Loucy (cell line): Measurements from ENCODE around the gene SLCO2B1.

Experiments used
- H2AFZ ChIP-seq: fragments of 200-600 bp; sonication (generic); 2 replicates; pipeline ENCODE4 v1.6.0; 2016; ENCODE audit warnings: antibody characterized with exemption, mild to moderate bottlenecking, low read length, moderate library complexity
- H3F3A ChIP-seq: fragments of 200-600 bp; 2 replicates; pipeline ENCODE4 v1.6.0; 2016; ENCODE audit warnings: antibody characterized with exemption, low read depth, mild to moderate bottlenecking
- H3K27me3 ChIP-seq: fragments of 200-600 bp; sonication (generic); 2 replicates; pipeline ENCODE4 v1.6.1; 2014; ENCODE audit warnings: low read length, mild to moderate bottlenecking; ENCODE audit not compliant: insufficient read depth, poor library complexity, severe bottlenecking
- H3K36me3 ChIP-seq: fragments of 200-600 bp; sonication (generic); 2 replicates; pipeline ENCODE4 v1.6.1; 2016; ENCODE audit warnings: low read length; ENCODE audit not compliant: insufficient read depth
- H3K4me1 ChIP-seq: fragments of 200-600 bp; sonication (generic); 2 replicates; pipeline ENCODE4 v1.5.1; 2014; ENCODE audit warnings: low read length, mild to moderate bottlenecking; ENCODE audit not compliant: insufficient read depth, poor library complexity, severe bottlenecking
- H3K4me2 ChIP-seq: fragments of 200-600 bp; sonication (generic); 2 replicates; pipeline ENCODE4 v1.6.0; 2014; ENCODE audit warnings: antibody characterized with exemption, low read length, low read depth, mild to moderate bottlenecking; ENCODE audit not compliant: poor library complexity, severe bottlenecking
- H3K4me3 ChIP-seq: fragments of 200-600 bp; sonication (generic); 2 replicates; pipeline ENCODE4 v1.5.1; 2014; ENCODE audit warnings: low read length, mild to moderate bottlenecking, mixed read lengths; ENCODE audit not compliant: poor library complexity, severe bottlenecking
- H3K79me2 ChIP-seq: fragments of 200-600 bp; sonication (generic); 2 replicates; pipeline ENCODE4 v1.6.1; 2014; ENCODE audit warnings: low read length; ENCODE audit not compliant: insufficient read depth
- H3K9ac ChIP-seq: fragments of 200-600 bp; sonication (generic); 2 replicates; pipeline ENCODE4 v1.6.0; 2014; ENCODE audit warnings: mild to moderate bottlenecking, low read depth, low read length, moderate library complexity; ENCODE audit not compliant: poor library complexity, severe bottlenecking
- H3K9me2 ChIP-seq: fragments of 200-600 bp; sonication (generic); replicated peaks from 2 replicates; pipeline ENCODE4 v1.6.1; 2016; ENCODE audit warnings: low read depth, low read length, mixed read lengths
- H3K9me3 ChIP-seq: fragments of 200-600 bp; sonication (generic); 2 replicates; pipeline ENCODE4 v1.6.1; 2014; ENCODE audit warnings: mild to moderate bottlenecking, antibody characterized with exemption, low read length, low read depth; ENCODE audit not compliant: insufficient read depth
- H4K20me1 ChIP-seq: fragments of 200-600 bp; sonication (generic); 2 replicates; pipeline ENCODE4 v1.6.0; 2014; ENCODE audit warnings: antibody characterized with exemption, low read length, mild to moderate bottlenecking; ENCODE audit not compliant: insufficient read depth, poor library complexity, severe bottlenecking
- CTCF ChIP-seq: fragments of 200-600 bp; sonication (generic); conservative IDR thresholded peaks from 2 replicates; pipeline ENCODE4 v1.5.1; 2014; ENCODE audit warnings: mild to moderate bottlenecking, antibody characterized with exemption, low read length
- EZH2phosphoT487 ChIP-seq: fragments of 200-600 bp; IDR thresholded peaks from 2 replicates; pipeline ENCODE4 v1.6.1; 2018; ENCODE audit warnings: antibody characterized with exemption, mild to moderate bottlenecking, moderate library complexity, borderline replicate concordance

Gene SLCO2B1

GRCh38 chr11:75200531-75200930 lies 49.6 kb downstream of the SLCO2B1 start:
- Histone ChIP-seq H3K9me3 (no peaks in the 10 kb centered on the region), H2AFZ (no peak overlapping the region), H3K36me3 (no peaks in the 10 kb centered on the region), H3K9ac (no peak overlapping the region), H3K27me3 (no peaks in the 10 kb centered on the region), H3F3A (no peaks in the 10 kb centered on the region), H3K4me1 (no peaks in the 10 kb centered on the region), H3K9me2 (no peaks in the 10 kb centered on the region), H3K79me2 (no peaks in the 10 kb centered on the region), H3K4me2 (no peak overlapping the region), H3K4me3 (no peak overlapping the region), H4K20me1 (no peaks in the 10 kb centered on the region)
- no peak for TF ChIP-seq EZH2phosphoT487
- no peak for TF ChIP-seq CTCF

GRCh38 chr11:75201771-75202170 lies 50.9 kb downstream of the SLCO2B1 start:
- H3F3A ChIP-seq = no peaks in the 10 kb centered on the region
- no peaks in the 10 kb centered on the region for H3K79me2 ChIP-seq
- no peaks in the 10 kb centered on the region for H3K27me3 ChIP-seq
- H3K9me3 ChIP-seq = no peaks in the 10 kb centered on the region
- H4K20me1 ChIP-seq = no peaks in the 10 kb centered on the region
- H3K4me3 ChIP-seq = no peak overlapping the region
- H2AFZ ChIP-seq = no peak overlapping the region
- H3K9ac ChIP-seq = no peak overlapping the region
- no peak overlapping the region for H3K4me2 ChIP-seq
- no peak for TF ChIP-seq CTCF
- TF ChIP-seq EZH2phosphoT487 = no peak
- no peaks in the 10 kb centered on the region for H3K9me2 ChIP-seq
- H3K4me1 ChIP-seq = no peaks in the 10 kb centered on the region
- no peaks in the 10 kb centered on the region for H3K36me3 ChIP-seq

- TF ChIP-seq EZH2phosphoT487 (no peak), CTCF (no peak)
- Histone ChIP-seq H3K4me3 (no peak overlapping the region), H3K79me2 (no peaks in the 10 kb centered on the region), H3K9me2 (no peaks in the 10 kb centered on the region), H3K36me3 (no peaks in the 10 kb centered on the region), H4K20me1 (no peaks in the 10 kb centered on the region), H3K9me3 (no peaks in the 10 kb centered on the region), H3F3A (no peaks in the 10 kb centered on the region), H3K4me1 (no peaks in the 10 kb centered on the region), H3K9ac (no peak overlapping the region), H3K27me3 (no peaks in the 10 kb centered on the region), H3K4me2 (no peak overlapping the region), H2AFZ (no peak overlapping the region)
Observed at GRCh38 chr11:75202195-75202594, 51.3 kb downstream of the SLCO2B1 start.
